ENCODE measurements around the gene PAX5.

The PAX5 gene

DNA sequence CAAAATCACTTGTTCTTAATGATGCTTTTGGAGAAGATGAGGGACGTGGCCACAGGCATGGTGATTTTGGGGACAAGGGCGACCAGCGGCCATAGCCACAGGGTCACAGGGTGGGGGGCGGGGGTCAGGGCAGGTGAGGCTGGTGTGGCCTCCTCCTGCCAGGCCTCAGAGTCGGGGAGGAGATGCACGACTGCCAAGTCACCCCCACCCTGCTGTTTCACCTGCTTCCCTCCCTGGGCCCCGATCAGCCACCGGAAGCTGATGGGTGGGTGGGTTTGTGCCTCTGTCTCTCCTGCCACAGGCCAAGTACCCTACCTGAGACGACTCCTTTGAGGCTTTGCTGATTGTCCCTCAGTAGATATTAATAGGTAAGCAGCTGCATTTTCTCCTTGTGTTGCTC is 199.3 kb downstream of the PAX5 start:
- Histone ChIP-seq H3K4me3 (ENCODE audit: insufficient read length, low read depth) (no peak overlapping the region), H3K36me3 (ENCODE audit: insufficient read depth, insufficient read length, low read length) (no peaks in the 10 kb centered on the region), H3K9me3 (ENCODE audit: insufficient read depth, low read length) (no peaks in the 10 kb centered on the region), H3K27me3 (ENCODE audit: insufficient read depth, insufficient read length) (no peaks in the 10 kb centered on the region), H3K9ac (ENCODE audit: insufficient read length, low read depth) (no peak overlapping the region), H3K4me1 (ENCODE audit: insufficient read depth, insufficient read length) (peaks cover 12% of the 10 kb centered on the region)
- TF ChIP-seq SUZ12 (IDR thresholded peaks at IDR 0.05; ENCODE audit: extremely low read depth, insufficient read depth, insufficient read length) (no peak), YY1 (IDR thresholded peaks at IDR 0.05; ENCODE audit: insufficient read depth, insufficient read length) (no peak), ZNF274 (IDR thresholded peaks at IDR 0.05; ENCODE audit: low read depth, low read length) (no peak)
- DNase-seq (ENCODE audit: low read depth, low spot score), result no peak

DNA sequence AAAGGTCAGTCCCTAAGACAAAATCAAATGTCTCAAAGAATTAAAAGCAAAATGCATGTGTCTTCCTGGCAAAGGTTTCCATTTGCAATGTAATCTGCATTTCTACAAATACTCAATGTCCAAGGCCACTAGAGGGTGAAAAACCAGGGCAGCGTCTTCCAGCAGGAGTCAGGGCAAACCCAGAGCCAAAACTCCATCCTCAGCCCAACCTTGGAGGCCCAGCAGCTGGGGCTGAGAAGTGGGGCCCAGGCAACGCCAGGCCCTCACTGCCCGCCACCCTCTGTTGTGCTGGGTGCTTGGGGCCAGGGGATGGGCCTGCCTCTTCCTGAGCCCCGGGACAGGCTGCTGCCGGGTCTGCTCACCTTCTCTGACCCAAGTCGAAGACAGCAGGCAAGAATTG is 200.1 kb downstream of the PAX5 start:
- Histone ChIP-seq H3K4me1 (ENCODE audit: insufficient read depth, insufficient read length) (peaks cover 12% of the 10 kb centered on the region), H3K4me3 (ENCODE audit: insufficient read length, low read depth) (no peak overlapping the region), H3K9ac (ENCODE audit: insufficient read length, low read depth) (no peak overlapping the region), H3K27me3 (ENCODE audit: insufficient read depth, insufficient read length) (no peaks in the 10 kb centered on the region), H3K9me3 (ENCODE audit: insufficient read depth, low read length) (no peaks in the 10 kb centered on the region), H3K36me3 (ENCODE audit: insufficient read depth, insufficient read length, low read length) (no peaks in the 10 kb centered on the region)
- TF ChIP-seq SUZ12 (IDR thresholded peaks at IDR 0.05; ENCODE audit: extremely low read depth, insufficient read depth, insufficient read length) (no peak), ZNF274 (IDR thresholded peaks at IDR 0.05; ENCODE audit: low read depth, low read length) (no peak), YY1 (IDR thresholded peaks at IDR 0.05; ENCODE audit: insufficient read depth, insufficient read length) (no peak)
- peak; percentile 30 for DNase-seq (ENCODE audit: low read depth, low spot score)

DNA sequence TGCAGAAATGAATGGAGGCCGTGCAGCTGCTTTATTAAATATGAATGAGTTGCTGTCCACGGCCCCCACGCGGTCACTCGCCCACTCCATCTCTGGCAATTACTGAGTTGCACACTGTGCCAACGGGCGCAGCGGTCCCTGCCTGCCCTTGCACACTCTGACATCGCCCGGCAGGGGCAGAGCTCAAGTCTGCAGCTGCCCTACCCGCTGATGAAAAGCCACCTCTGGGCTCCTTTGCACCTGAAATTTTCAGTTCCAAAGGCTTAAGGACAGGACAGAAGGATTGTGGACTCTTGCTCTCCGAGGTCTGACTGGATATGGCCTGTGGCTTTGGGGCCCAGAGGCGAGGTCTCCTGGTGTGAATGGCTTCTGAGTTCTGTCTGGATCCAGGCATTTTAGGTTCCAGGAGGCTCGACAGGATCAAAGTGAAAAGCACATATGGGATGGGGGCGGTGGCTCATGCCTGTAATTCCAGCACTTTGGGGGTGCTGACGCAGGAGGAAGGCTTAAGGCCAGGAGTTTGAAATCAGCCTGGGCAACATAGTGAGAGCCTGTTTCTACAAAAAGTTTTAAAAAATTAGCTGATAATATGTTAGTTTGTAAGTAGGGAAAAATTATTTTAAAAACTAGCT is 201.8 kb downstream of the PAX5 start:
- H3K9ac ChIP-seq (ENCODE audit: insufficient read length, low read depth), result no peak overlapping the region
- no peaks in the 10 kb centered on the region for H3K9me3 ChIP-seq (ENCODE audit: insufficient read depth, low read length)
- H3K36me3 ChIP-seq (ENCODE audit: insufficient read depth, insufficient read length, low read length), result no peaks in the 10 kb centered on the region
- H3K4me1 ChIP-seq (ENCODE audit: insufficient read depth, insufficient read length), result peaks cover 12% of the 10 kb centered on the region
- no peak for DNase-seq (ENCODE audit: low read depth, low spot score)
- no peak for TF ChIP-seq YY1 (IDR thresholded peaks at IDR 0.05; ENCODE audit: insufficient read depth, insufficient read length)
- TF ChIP-seq SUZ12 (IDR thresholded peaks at IDR 0.05; ENCODE audit: extremely low read depth, insufficient read depth, insufficient read length), result no peak
- no peak for TF ChIP-seq ZNF274 (IDR thresholded peaks at IDR 0.05; ENCODE audit: low read depth, low read length)
- no peaks in the 10 kb centered on the region for H3K27me3 ChIP-seq (ENCODE audit: insufficient read depth, insufficient read length)
- no peak overlapping the region for H3K4me3 ChIP-seq (ENCODE audit: insufficient read length, low read depth)

DNA sequence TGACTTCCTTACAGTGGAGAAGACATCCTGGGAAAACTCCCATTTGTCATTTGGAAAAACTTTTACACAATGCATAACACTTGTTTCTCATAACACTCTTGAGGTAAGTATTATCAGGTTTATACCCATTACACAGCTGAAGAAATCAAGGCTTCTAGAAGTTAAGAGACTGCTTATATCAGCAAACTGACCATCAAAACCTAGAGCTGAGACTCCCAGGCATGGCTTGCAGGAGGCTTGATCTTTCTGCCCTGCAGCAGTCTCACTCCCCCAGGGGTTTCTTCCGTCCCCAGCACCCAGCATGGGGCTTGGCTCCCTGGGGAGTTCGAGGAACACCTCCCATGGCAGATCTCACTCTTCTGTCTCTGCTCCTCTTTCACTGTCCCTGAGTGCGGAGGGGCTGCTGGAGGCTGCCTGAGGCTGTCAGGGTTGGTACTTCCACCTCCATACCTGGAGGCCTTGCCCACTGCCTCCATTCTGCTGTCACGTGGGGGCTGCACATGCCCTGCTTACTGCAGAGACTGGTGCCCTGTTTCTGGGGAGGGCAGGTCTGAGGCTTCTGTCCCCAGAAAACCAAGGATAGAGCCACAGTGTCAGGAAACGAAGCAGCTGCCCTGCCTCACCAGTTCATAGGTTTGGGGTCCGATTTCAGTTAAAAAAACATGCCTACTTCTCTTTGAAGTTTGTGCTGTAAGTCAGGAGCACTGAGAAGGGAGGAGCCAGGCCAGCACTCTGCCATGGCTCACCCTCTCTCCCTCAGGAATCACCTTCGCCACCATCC is 202.5 kb downstream of the PAX5 start:
- Histone ChIP-seq H3K4me1 (ENCODE audit: insufficient read depth, insufficient read length) (peaks cover 12% of the 10 kb centered on the region), H3K9me3 (ENCODE audit: insufficient read depth, low read length) (no peaks in the 10 kb centered on the region), H3K4me3 (ENCODE audit: insufficient read length, low read depth) (no peak overlapping the region), H3K27me3 (ENCODE audit: insufficient read depth, insufficient read length) (no peaks in the 10 kb centered on the region), H3K36me3 (ENCODE audit: insufficient read depth, insufficient read length, low read length) (no peaks in the 10 kb centered on the region), H3K9ac (ENCODE audit: insufficient read length, low read depth) (no peak overlapping the region)
- no peak for TF ChIP-seq ZNF274 (IDR thresholded peaks at IDR 0.05; ENCODE audit: low read depth, low read length)
- TF ChIP-seq SUZ12 (IDR thresholded peaks at IDR 0.05; ENCODE audit: extremely low read depth, insufficient read depth, insufficient read length), result no peak
- no peak for TF ChIP-seq YY1 (IDR thresholded peaks at IDR 0.05; ENCODE audit: insufficient read depth, insufficient read length)
- DNase-seq (ENCODE audit: low read depth, low spot score), result no peak

DNA sequence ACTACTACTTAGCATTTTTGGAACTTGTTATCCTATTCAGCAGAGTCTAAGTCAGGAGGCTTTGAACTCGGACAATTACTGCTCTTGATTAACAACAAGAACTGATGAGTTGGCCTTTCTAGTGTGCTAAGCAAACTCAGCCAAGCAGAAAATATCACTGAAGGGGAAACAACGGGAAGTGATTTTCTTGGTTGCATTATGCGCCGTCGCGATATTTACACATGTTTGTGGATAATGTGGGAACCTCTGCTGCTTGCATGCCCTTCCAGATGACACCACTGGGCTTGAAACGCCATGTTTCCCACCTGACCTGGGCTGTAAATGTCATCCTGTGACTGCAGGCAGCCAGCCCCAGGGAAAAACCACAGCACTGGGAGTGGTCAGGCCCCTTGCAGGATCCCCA is 205.5 kb downstream of the PAX5 start:
- H3K36me3 ChIP-seq (ENCODE audit: insufficient read depth, insufficient read length, low read length), result no peaks in the 10 kb centered on the region
- TF ChIP-seq ZNF274 (IDR thresholded peaks at IDR 0.05; ENCODE audit: low read depth, low read length) (no peak), YY1 (IDR thresholded peaks at IDR 0.05; ENCODE audit: insufficient read depth, insufficient read length) (no peak), SUZ12 (IDR thresholded peaks at IDR 0.05; ENCODE audit: extremely low read depth, insufficient read depth, insufficient read length) (no peak)
- H3K4me1 ChIP-seq (ENCODE audit: insufficient read depth, insufficient read length), result peaks cover 8% of the 10 kb centered on the region
- no peaks in the 10 kb centered on the region for H3K27me3 ChIP-seq (ENCODE audit: insufficient read depth, insufficient read length)
- no peak for DNase-seq (ENCODE audit: low read depth, low spot score)
- H3K4me3 ChIP-seq (ENCODE audit: insufficient read length, low read depth), result no peak overlapping the region
- no peaks in the 10 kb centered on the region for H3K9me3 ChIP-seq (ENCODE audit: insufficient read depth, low read length)
- H3K9ac ChIP-seq (ENCODE audit: insufficient read length, low read depth), result no peak overlapping the region

DNA sequence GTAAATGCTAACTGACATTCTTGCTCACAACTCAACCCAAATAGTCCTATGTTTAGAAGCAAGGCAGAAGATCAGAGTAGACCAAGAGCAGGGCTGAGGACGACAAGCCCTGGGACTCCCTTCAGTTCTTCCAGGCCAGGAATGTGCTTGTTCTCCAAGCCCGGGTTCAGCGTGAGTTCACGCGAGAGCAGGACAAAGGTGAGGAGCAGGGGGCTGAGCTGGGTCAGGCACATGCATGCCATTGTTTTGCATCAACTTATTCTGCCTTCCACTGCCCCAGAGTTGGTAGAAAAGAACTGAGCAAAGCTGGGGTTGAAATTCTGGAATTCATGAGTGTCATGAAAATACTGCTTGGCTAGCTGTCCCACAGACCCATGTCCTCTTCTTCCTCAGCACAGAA is 206.5 kb downstream of the PAX5 start:
- Histone ChIP-seq H3K9ac (ENCODE audit: insufficient read length, low read depth) (no peak overlapping the region), H3K4me3 (ENCODE audit: insufficient read length, low read depth) (no peak overlapping the region), H3K36me3 (ENCODE audit: insufficient read depth, insufficient read length, low read length) (no peaks in the 10 kb centered on the region), H3K9me3 (ENCODE audit: insufficient read depth, low read length) (no peaks in the 10 kb centered on the region), H3K4me1 (ENCODE audit: insufficient read depth, insufficient read length) (peaks cover 8% of the 10 kb centered on the region), H3K27me3 (ENCODE audit: insufficient read depth, insufficient read length) (no peaks in the 10 kb centered on the region)
- peak; percentile 27 for DNase-seq (ENCODE audit: low read depth, low spot score)
- TF ChIP-seq YY1 (IDR thresholded peaks at IDR 0.05; ENCODE audit: insufficient read depth, insufficient read length) (no peak), ZNF274 (IDR thresholded peaks at IDR 0.05; ENCODE audit: low read depth, low read length) (no peak), SUZ12 (IDR thresholded peaks at IDR 0.05; ENCODE audit: extremely low read depth, insufficient read depth, insufficient read length) (no peak)

DNA sequence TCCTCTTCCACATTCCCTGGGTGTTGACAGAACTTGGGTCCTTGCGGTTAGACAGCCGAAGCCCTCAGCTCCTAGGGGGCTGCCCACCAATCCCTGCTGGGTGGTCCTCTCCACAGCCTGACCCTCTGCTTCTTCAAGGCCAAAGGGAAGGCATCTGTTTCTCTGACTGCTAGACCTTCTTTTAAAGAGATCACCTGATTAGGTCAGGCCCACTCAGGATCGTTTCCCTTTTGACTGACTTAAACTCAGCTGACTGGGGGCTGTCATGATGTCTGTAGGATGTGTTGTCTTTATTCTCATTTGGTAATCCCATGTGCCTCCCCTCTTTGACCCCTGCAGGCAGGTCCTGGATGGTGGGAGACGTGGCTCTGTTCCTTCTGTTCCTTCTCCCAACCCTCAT is 207.5 kb downstream of the PAX5 start:
- Histone ChIP-seq H3K4me3 (ENCODE audit: insufficient read length, low read depth) (no peak overlapping the region), H3K4me1 (ENCODE audit: insufficient read depth, insufficient read length) (peaks cover 1% of the 10 kb centered on the region), H3K27me3 (ENCODE audit: insufficient read depth, insufficient read length) (no peaks in the 10 kb centered on the region), H3K36me3 (ENCODE audit: insufficient read depth, insufficient read length, low read length) (no peaks in the 10 kb centered on the region), H3K9me3 (ENCODE audit: insufficient read depth, low read length) (no peaks in the 10 kb centered on the region), H3K9ac (ENCODE audit: insufficient read length, low read depth) (no peak overlapping the region)
- no peak for DNase-seq (ENCODE audit: low read depth, low spot score)
- TF ChIP-seq SUZ12 (IDR thresholded peaks at IDR 0.05; ENCODE audit: extremely low read depth, insufficient read depth, insufficient read length) (no peak), ZNF274 (IDR thresholded peaks at IDR 0.05; ENCODE audit: low read depth, low read length) (no peak), YY1 (IDR thresholded peaks at IDR 0.05; ENCODE audit: insufficient read depth, insufficient read length) (no peak)

All from NT2/D1 (cell line).